Osteocyte (in vitro differentiated cells): ENCODE data around the gene ZNF329. TPM values are rescaled to one million over a fixed set of nuclear protein-coding genes. Genes with fewer than 3 reads are reported as not detected.
"Not testable (repeated sequence)": the region's sequence is repeated elsewhere in the genome, so short reads cannot be mapped to it uniquely, and the experiment has no call there.

Experiments used
- DNase-seq: peaks from one replicate; pipeline ENCODE4 v3.0.0; 2021; ENCODE audit warnings: mixed read lengths; ENCODE audit not compliant: unreplicated experiment; ENCODE audit errors: extremely low spot score
- H3K27ac Mint-ChIP-seq: one replicate; pipeline ENCODE4 v1.8.0; 2021; ENCODE audit warnings: mild to moderate bottlenecking, mixed read lengths; ENCODE audit not compliant: unreplicated experiment
- H3K27me3 Mint-ChIP-seq: one replicate; pipeline ENCODE4 v1.8.0; 2021; ENCODE audit warnings: mixed read lengths; ENCODE audit not compliant: unreplicated experiment
- H3K36me3 Mint-ChIP-seq: one replicate; pipeline ENCODE4 v1.8.0; 2021; ENCODE audit warnings: mixed read lengths; ENCODE audit not compliant: unreplicated experiment
- H3K4me1 Mint-ChIP-seq: one replicate; pipeline ENCODE4 v1.8.0; 2021; ENCODE audit warnings: mixed read lengths; ENCODE audit not compliant: unreplicated experiment
- H3K4me3 Mint-ChIP-seq: one replicate; pipeline ENCODE4 v1.8.0; 2021; ENCODE audit warnings: mild to moderate bottlenecking, moderate library complexity, mixed read lengths; ENCODE audit not compliant: unreplicated experiment
- H3K9me3 Mint-ChIP-seq: one replicate; pipeline ENCODE4 v1.8.0; 2021; ENCODE audit warnings: mixed read lengths; ENCODE audit not compliant: unreplicated experiment
- total RNA-seq: library from RNA; stranded (reverse); gene quantifications from 2 replicates; pipeline ENCODE4 v1.2.1, GENCODE V29; 2021
- TF ChIP-seq, protein P1 (sequence below): fragments of 200-600 bp; sonication (generic); IDR thresholded peaks from 2 replicates; pipeline ENCODE4 v1.5.0; 2021; ENCODE audit warnings: antibody characterized with exemption, mild to moderate bottlenecking, moderate library complexity

ZNF329 gene
- total RNA-seq, 1 donor from 2014 or later, result 10.0 TPM

DNA sequence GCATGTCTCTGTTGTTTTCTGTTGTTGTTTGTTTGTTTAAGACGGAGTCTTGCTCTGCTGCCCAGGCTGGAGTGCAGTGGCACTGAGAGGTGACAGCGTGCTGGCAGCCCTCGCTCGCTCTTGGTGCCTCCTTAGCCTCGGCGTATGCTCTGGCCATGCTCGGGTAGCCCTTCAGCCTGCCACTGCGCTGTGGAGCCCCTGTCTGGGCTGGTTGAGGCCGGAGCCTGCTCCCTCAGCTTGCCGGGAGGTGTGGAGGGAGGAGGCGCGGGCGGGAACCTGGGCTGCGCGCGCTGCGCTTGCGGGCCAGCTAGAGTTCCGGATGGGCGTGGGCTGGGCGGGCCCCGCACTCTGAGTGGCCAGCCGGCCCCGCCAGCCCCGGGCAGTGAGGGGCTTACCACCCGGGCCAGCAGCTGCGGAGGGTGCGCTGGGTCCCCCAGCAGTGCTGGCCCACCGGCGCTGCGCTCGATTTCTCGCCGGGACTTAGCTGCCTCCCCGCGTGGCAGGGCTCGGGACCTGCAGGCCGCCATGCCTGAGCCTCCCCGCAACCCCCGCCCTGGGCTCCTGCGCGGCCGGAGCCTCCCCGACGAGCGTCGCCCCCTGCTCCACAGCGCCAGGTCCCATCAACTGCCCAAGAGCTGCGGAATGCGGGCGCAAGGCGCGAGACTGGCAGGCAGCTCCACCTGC is 6.6 kb upstream of the ZNF329 start:
- Mint-ChIP-seq H3K9me3 (peaks cover 18% of the 10 kb centered on the region), H3K4me1 (peaks cover 7% of the 10 kb centered on the region), H3K4me3 (no peak overlapping the region), H3K36me3 (peaks cover 9% of the 10 kb centered on the region), H3K27me3 (no peaks in the 10 kb centered on the region), H3K27ac (no peak overlapping the region)
- no peak for DNase-seq
- TF ChIP-seq, protein P1, sequence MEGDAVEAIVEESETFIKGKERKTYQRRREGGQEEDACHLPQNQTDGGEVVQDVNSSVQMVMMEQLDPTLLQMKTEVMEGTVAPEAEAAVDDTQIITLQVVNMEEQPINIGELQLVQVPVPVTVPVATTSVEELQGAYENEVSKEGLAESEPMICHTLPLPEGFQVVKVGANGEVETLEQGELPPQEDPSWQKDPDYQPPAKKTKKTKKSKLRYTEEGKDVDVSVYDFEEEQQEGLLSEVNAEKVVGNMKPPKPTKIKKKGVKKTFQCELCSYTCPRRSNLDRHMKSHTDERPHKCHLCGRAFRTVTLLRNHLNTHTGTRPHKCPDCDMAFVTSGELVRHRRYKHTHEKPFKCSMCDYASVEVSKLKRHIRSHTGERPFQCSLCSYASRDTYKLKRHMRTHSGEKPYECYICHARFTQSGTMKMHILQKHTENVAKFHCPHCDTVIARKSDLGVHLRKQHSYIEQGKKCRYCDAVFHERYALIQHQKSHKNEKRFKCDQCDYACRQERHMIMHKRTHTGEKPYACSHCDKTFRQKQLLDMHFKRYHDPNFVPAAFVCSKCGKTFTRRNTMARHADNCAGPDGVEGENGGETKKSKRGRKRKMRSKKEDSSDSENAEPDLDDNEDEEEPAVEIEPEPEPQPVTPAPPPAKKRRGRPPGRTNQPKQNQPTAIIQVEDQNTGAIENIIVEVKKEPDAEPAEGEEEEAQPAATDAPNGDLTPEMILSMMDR, result no peak

DNA sequence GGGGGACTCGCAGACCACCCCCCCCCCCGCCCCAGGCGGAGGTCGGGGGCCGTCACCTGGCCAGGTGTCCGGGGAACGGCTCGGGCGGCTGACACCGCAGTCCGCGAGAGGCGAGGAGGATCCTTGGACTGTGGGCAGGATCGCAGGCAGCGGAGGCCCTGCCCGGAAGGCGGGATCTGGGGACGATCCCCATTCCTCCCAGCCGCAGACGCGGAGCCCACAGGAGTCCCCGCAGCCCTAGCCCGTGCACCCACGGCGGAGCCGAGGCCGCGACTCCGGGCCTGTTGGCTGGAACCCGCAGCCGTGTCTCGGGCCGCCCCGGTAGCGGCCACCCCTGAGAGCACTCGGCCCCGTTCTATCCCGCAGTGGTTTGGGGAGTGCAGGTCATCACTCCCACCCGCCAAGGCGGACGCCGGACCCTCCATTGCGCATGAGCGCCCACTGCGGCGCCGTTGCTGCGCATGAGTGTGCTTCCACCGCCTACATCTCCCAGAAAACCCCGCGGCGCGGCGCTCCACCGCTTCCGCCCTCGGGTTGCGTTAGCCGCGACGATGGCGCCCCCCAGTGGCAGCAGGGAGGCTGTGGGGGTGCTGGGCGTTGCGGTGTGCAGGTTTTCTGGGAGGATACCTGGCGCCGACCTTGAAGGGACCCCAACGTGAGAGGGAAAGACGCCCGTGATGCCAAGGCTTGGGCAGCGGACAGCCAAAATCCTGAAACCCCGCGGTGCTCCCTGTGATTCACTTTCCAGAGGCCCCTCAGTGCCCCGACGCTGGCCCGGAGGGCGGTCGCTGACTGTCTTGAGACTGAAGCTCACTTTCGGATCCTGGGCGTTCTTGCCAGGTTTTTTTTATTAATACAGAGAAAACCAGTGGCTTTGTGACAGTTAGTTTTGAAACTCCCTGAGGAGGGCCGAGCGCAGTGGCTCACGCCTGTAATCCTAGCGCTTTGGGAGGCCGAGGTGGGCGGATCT is 4.4 kb upstream of the ZNF329 start:
- peak; percentile 99 for DNase-seq
- Mint-ChIP-seq H3K27ac (peak overlapping the region; percentile 87), H3K36me3 (peaks cover 7% of the 10 kb centered on the region), H3K4me3 (peak overlapping the region; percentile 81), H3K4me1 (peaks cover 17% of the 10 kb centered on the region), H3K9me3 (peaks cover 19% of the 10 kb centered on the region), H3K27me3 (no peaks in the 10 kb centered on the region)
- TF ChIP-seq, protein P1, result peak; percentile 99

DNA sequence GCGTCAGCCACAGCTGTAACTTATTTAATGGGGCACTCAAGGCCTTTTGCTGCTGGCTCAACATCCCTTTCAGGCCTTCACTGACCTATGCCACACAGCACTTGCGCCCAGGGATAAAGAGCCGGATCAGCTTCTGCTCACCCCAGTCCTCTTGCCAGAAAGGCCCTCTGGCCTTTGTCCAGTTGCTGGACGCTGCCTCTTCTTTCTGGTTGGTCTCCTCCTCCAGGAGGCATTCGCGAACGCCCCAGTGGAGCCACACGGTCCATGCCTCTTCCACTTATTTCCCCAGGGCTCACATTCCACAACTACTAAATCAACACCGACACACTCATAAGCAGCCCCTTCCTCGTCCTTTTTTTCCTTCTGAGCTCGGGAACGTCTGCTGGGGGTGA is 3.7 kb upstream of the ZNF329 start:
- Mint-ChIP-seq H3K9me3 (peaks cover 23% of the 10 kb centered on the region), H3K4me3 (peak overlapping the region; percentile 81), H3K27ac (peak overlapping the region; percentile 87), H3K36me3 (peaks cover 9% of the 10 kb centered on the region), H3K4me1 (peaks cover 22% of the 10 kb centered on the region), H3K27me3 (no peaks in the 10 kb centered on the region)
- TF ChIP-seq, protein P1, result no peak
- DNase-seq, result no peak

DNA sequence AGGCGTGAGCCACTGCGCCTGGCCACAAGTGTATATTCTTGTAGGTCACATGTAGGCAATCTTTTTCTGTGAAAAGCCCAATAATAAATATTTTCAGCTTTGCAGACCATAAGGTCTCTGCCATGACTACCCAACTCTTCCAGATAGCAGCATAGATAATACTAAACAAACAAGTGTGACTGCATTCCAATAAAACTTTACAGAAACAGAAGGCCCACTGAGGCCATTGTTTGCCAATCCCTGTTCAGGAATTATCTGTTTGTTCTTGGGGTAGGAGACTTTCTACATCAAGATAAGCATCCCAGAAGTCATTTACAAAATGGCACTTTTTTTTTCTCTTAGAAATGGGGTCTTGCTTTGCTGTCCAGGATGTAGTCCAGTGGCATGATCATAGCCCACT is 2.8 kb upstream of the ZNF329 start:
- Mint-ChIP-seq H3K27me3 (no peaks in the 10 kb centered on the region), H3K9me3 (peaks cover 25% of the 10 kb centered on the region), H3K27ac (no peak overlapping the region), H3K4me3 (peak overlapping the region; percentile 81), H3K36me3 (peaks cover 14% of the 10 kb centered on the region), H3K4me1 (peaks cover 24% of the 10 kb centered on the region)
- no peak for DNase-seq
- TF ChIP-seq, protein P1, result no peak

DNA sequence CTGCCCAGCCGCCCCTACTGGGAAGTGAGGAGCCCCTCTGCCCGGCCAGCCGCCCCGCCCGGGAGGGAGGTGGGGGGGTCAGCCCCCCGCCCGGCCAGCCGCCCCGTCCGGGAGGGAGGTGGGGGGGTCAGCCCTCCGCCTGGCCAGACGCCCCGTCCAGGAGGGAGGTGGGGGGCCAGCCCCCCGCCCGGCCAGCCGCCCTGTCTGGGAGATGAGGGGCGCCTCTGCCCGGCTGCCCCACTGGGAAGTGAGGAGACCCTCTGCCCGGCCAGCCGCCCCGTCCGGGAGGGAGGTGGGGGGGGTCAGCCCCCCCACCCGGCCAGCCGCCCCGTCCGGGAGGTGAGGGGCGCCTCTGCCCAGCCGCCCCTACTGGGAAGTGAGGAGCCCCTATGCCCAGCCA is 3.1 kb downstream of the ZNF329 start:
- not testable (repeated sequence) for H3K27me3 Mint-ChIP-seq, H3K27ac Mint-ChIP-seq, DNase-seq, H3K4me3 Mint-ChIP-seq
- Mint-ChIP-seq H3K9me3 (peaks cover 27% of the 10 kb centered on the region), H3K36me3 (peaks cover 30% of the 10 kb centered on the region), H3K4me1 (peaks cover 16% of the 10 kb centered on the region)
